ENCODE results near the gene AIFM3. TPM values are rescaled to one million over a fixed set of nuclear protein-coding genes. Genes with fewer than 3 reads are reported as not detected.

Gene AIFM3
- total and polyA plus RNA-seq, 2 experiments from 2014 or later = 0.45 to 1.5 TPM

DNA sequence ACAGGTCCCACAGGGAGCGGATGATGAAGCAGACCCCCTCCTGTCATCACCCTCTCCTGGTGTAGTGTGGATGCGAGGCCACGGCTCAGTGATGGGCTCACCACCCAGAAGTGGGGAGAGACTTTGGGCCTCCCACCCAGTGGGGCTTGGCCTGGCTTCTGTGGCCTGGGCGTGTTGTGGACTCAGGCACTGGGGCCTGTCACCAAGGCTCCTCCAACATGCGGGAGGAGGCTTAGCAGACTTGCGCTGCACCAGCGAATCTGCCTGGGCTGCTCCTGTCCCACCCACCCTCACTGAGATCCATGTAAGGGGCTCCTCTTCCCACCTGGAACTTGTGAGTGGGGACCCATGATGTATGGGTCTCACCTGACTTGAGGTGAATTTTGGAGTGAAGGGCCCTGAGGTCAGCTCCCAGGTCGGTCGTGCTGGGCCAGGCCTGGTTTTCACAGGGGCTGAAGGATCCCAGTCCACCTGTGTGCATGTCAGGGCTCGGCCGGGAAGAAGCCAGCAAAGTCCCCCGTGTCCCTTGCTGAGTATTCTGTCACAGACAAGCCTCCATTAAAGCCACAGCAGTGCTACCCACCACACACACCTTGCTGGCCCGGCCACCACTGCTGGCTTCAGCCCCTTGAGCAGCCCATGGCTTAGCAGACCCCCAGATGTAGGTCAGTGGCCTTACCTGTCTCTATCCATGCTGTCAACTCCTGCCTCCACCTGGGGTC, 30.6 kb downstream of the AIFM3 start:
- ATAC-seq (no peak), DNase-seq (ENCODE audit: low spot score) (no peak)
- Histone ChIP-seq H3K79me2 (replicated peaks; ENCODE audit: insufficient read depth) (0 out of 2 replicates have a peak, but pooled peaks cover under 1% of the 10 kb centered on the region), H3K27ac (ENCODE audit: low read depth) (no peak overlapping the region), H3K4me1 (ENCODE audit: insufficient read depth) (peaks cover 9% of the 10 kb centered on the region; the same call in 1 of the 2 replicates), H2AFZ (no peak overlapping the region), H4K20me1 (replicated peaks; ENCODE audit: insufficient read depth) (no peaks in the 10 kb centered on the region), H3K27me3 (ENCODE audit: insufficient read depth) (no peaks in the 10 kb centered on the region), H3F3A (replicated peaks; ENCODE audit: low read depth) (peaks cover 7% of the 10 kb centered on the region; the same call in 1 of the 2 replicates), H3K4me2 (no peak overlapping the region), H3K36me3 (ENCODE audit: insufficient read depth) (no peaks in the 10 kb centered on the region), H3K9me2 (ENCODE audit: insufficient read depth) (no peaks in the 10 kb centered on the region), H3K4me3 (no peak overlapping the region)
- TF ChIP-seq, protein P1, sequence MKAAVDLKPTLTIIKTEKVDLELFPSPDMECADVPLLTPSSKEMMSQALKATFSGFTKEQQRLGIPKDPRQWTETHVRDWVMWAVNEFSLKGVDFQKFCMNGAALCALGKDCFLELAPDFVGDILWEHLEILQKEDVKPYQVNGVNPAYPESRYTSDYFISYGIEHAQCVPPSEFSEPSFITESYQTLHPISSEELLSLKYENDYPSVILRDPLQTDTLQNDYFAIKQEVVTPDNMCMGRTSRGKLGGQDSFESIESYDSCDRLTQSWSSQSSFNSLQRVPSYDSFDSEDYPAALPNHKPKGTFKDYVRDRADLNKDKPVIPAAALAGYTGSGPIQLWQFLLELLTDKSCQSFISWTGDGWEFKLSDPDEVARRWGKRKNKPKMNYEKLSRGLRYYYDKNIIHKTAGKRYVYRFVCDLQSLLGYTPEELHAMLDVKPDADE (IDR thresholded peaks at IDR 0.05) = no peak
- TF ChIP-seq STAT1 (IDR thresholded peaks at IDR 0.05; ENCODE audit: unreplicated experiment) = no peak
- no peak for TF ChIP-seq JUNB (IDR thresholded peaks at IDR 0.05; ENCODE audit: unreplicated experiment)
- Mint-ChIP-seq H3K4me1 (peaks cover 3% of the 10 kb centered on the region; the same call in 1 of the 3 replicates), H3K27me3 (ENCODE audit: insufficient read depth, low read depth, poor library complexity) (peaks cover 14% of the 10 kb centered on the region), H3K36me3 (ENCODE audit: low read depth) (peaks cover 22% of the 10 kb centered on the region; the same call in 1 of the 3 replicates), H3K4me3 (no peak overlapping the region), H3K27ac (no peak overlapping the region), H3K9me3 (no peaks in the 10 kb centered on the region)

DNA sequence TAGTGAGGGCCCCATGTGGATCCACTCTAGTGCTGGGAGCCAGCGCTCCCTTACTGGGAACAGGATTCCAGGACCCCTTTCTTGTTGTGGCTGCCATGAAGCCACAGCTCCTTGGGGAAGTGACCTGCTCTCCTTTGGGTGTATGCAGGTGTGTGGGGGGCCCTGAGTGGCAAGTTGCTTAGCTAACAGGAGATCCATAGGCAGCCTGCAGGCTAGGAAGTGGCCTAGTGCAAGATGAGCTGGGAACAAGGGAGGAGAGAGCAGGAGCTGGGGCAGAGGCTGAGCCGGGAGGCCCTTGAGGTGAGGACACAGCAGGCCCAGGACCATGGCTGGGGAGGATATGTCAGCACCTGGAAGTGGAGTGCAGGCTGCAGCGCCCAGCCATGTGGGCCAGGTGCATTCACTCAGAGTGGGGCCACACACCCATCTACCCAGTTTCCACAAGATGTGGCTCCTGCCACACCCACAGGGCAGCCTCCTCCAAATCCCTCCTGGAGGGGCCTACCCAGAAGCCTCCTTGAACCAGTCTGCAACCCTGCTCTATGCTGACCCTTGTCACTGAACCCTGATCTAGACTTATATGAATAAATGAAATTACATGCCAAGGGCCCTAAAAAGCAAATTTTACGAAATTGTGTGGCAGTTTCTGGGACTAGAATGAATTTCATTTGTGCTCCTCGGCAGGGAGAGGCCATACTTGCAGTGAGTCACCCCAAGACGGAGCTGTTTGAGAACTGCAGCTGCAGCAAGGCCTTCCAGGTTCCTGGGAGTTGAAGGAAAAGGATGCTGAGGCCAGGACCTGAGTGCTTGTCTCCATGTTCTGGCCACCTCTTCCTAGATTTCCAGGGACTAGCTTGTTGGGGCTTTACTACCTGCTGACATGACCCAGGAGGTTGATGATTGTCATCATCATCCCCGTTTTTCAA, 31.6 kb downstream of the AIFM3 start:
- peaks cover 8% of the 10 kb centered on the region; the same call in 2 of the 3 replicates for H3K4me1 Mint-ChIP-seq
- Histone ChIP-seq H3K27ac (ENCODE audit: low read depth) (no peak overlapping the region), H3K4me3 (no peak overlapping the region), H3K4me1 (ENCODE audit: insufficient read depth) (peaks cover 9% of the 10 kb centered on the region), H2AFZ (no peak overlapping the region), H4K20me1 (replicated peaks; ENCODE audit: insufficient read depth) (no peaks in the 10 kb centered on the region), H3K4me2 (no peak overlapping the region), H3K36me3 (ENCODE audit: insufficient read depth) (no peaks in the 10 kb centered on the region), H3K9me2 (ENCODE audit: insufficient read depth) (no peaks in the 10 kb centered on the region), H3K27me3 (ENCODE audit: insufficient read depth) (no peaks in the 10 kb centered on the region), H3K79me2 (replicated peaks; ENCODE audit: insufficient read depth) (0 out of 2 replicates have a peak, but pooled peaks cover 4% of the 10 kb centered on the region), H3F3A (replicated peaks; ENCODE audit: low read depth) (peaks cover 10% of the 10 kb centered on the region; the same call in 1 of the 2 replicates)
- H3K4me3 Mint-ChIP-seq = no peak overlapping the region
- DNase-seq (ENCODE audit: low spot score) = no peak
- no peaks in the 10 kb centered on the region for H3K9me3 Mint-ChIP-seq
- no peak for ATAC-seq
- peaks cover 22% of the 10 kb centered on the region; the same call in 1 of the 3 replicates for H3K36me3 Mint-ChIP-seq (ENCODE audit: low read depth)
- TF ChIP-seq POLR2AphosphoS5 (IDR thresholded peaks at IDR 0.05; ENCODE audit: low read depth) (peak; percentile 10; the same call in 1 of the 2 replicates), ZNF331 (CRISPR knock-in tag; IDR thresholded peaks at IDR 0.05; ENCODE audit: low read depth) (no peak)
- no peak overlapping the region for H3K27ac Mint-ChIP-seq
- peaks cover 14% of the 10 kb centered on the region for H3K27me3 Mint-ChIP-seq (ENCODE audit: insufficient read depth, low read depth, poor library complexity)
